K562 (cell line): Measurements from ENCODE around the gene RNF224. TPM values are rescaled to one million over a fixed set of nuclear protein-coding genes. Genes with fewer than 3 reads are reported as not detected.
A peak's percentile ranks its signal among the peaks of the same experiment; 100 is the strongest.

ENCODE experiments used
- ATF1 ChIP-seq, 2 experiments: fragments of 450-650 bp in 1 of 2; IDR thresholded peaks; 2 replicates each; pipeline ENCODE4 v1.6.1; 2016; ENCODE audit warnings: missing compliant biosample characterization in 1 of 2, missing genetic modification characterization in 1 of 2
- KDM1A ChIP-seq, 2 experiments: fragments of 450-650 bp; IDR thresholded peaks; 2 replicates each; pipeline ENCODE4 v1.6.1; 2016; ENCODE audit warnings: mild to moderate bottlenecking in 2 of 2
- KLF16 ChIP-seq: IDR thresholded peaks from 2 replicates; pipeline ENCODE4 v1.6.1; 2016; ENCODE audit warnings: antibody characterized with exemption
- MYC ChIP-seq, 2 experiments: fragments of 250-450 bp in 1 of 2; sonication (Bioruptor Pico) in 1 of 2; IDR thresholded peaks; 2 replicates each; pipeline versions ENCODE4 v1.5.1 to v1.6.1; 2012 to 2021; ENCODE audit warnings: low read depth in 2 of 2, borderline replicate concordance in 1 of 2, improper control_type of control experiment in 1 of 2, low read length in 1 of 2, mild to moderate bottlenecking in 1 of 2, moderate library complexity in 1 of 2
- NR4A1 ChIP-seq, 2 experiments: fragments of 250-450 bp in 1 of 2; fragments of 450-650 bp in 1 of 2; sonication (Bioruptor Pico) in 1 of 2; IDR thresholded peaks; 2 replicates each; pipeline versions ENCODE4 v1.4.0 to v1.6.1; 2016 to 2020; ENCODE audit warnings: mild to moderate bottlenecking in 2 of 2, missing compliant biosample characterization in 1 of 2, missing genetic modification characterization in 1 of 2, moderate library complexity in 1 of 2
- NRF1 ChIP-seq, 2 experiments: fragments of 450-650 bp; IDR thresholded peaks in 1 of 2; conservative IDR thresholded peaks in 1 of 2; 2 replicates each; pipeline ENCODE4 v1.6.1; 2014; ENCODE audit warnings: mild to moderate bottlenecking in 2 of 2
- SMARCA5 ChIP-seq: fragments of 450-650 bp; IDR thresholded peaks from 2 replicates; pipeline ENCODE4 v1.6.1; 2016
- TCF3 ChIP-seq: sonication (generic); formaldehyde crosslinking; IDR thresholded peaks from 2 replicates; pipeline ENCODE4 v1.4.0; 2020; ENCODE audit warnings: mild to moderate bottlenecking, missing genetic modification reagents
- TEAD2 ChIP-seq: fragments of 450-650 bp; IDR thresholded peaks from 2 replicates; pipeline ENCODE4 v1.6.1; 2016; ENCODE audit warnings: missing genetic modification characterization, control low read depth, missing compliant biosample characterization
- ZBTB17 ChIP-seq: fragments of 450-650 bp; formaldehyde crosslinking; IDR thresholded peaks from 2 replicates; pipeline ENCODE4 v1.4.0; 2020; ENCODE audit warnings: mild to moderate bottlenecking
- ZBTB7A ChIP-seq: IDR thresholded peaks from 2 replicates; pipeline ENCODE4 v1.6.1; 2011; ENCODE audit warnings: low read depth, mild to moderate bottlenecking, low read length, moderate library complexity, borderline replicate concordance; ENCODE audit not compliant: control insufficient read depth
- ZKSCAN1 ChIP-seq: fragments of 150-350 bp; IDR thresholded peaks from 2 replicates; pipeline ENCODE4 v1.6.1; 2016; ENCODE audit warnings: low read depth, low read length
- ZNF143 ChIP-seq: sonication (generic); formaldehyde crosslinking; IDR thresholded peaks from 2 replicates; pipeline ENCODE4 v1.9.0; 2022; ENCODE audit warnings: mild to moderate bottlenecking, missing genetic modification reagents
- ZNF778 ChIP-seq: fragments of 450-650 bp; formaldehyde crosslinking; IDR thresholded peaks from 2 replicates; pipeline ENCODE4 v1.4.0; 2020; ENCODE audit warnings: mild to moderate bottlenecking, moderate library complexity
- polyA plus RNA-seq, 8 experiments: library from polyadenylated mRNA; depleted of rRNA in 4 of 8; stranded (reverse) in 5 of 8; unstranded in 3 of 8; fragments of >200 nt; fragmentation: Nextera tagmentation in 2 of 8; fragmentation: Illumina TruSeq in 1 of 8; extraction: Ambion mirVana in 2 of 8; extraction: Trizol in 1 of 8; gene quantifications; 2 replicates each; pipeline versions ENCODE4 v1.2.1 to v1.2.3, GENCODE V29; 2011 to 2014; ENCODE audit warnings: inconsistent platforms in 1 of 8, missing spikeins in 1 of 8
- total RNA-seq, 7 experiments: library from RNA; depleted of rRNA in 6 of 7; stranded (reverse); fragments of >200 nt in 6 of 7; fragmentation: Illumina TruSeq in 2 of 7; extraction: Trizol in 2 of 7; gene quantifications; 2 replicates each; pipeline versions ENCODE4 v1.2.1 to v1.2.3, GENCODE V29; 2011 to 2021; ENCODE audit warnings: low replicate concordance in 1 of 7
- TF ChIP-seq, protein P1 (sequence below), 2 experiments: IDR thresholded peaks in 1 of 2; conservative IDR thresholded peaks in 1 of 2; 2 replicates each; pipeline ENCODE4 v1.6.1; 2016; ENCODE audit warnings: low read depth in 2 of 2, mild to moderate bottlenecking in 1 of 2, missing compliant biosample characterization in 1 of 2, missing genetic modification characterization in 1 of 2, moderate library complexity in 1 of 2
- TF ChIP-seq, protein P2 (sequence below): sonication (generic); formaldehyde crosslinking; IDR thresholded peaks from 2 replicates; pipeline ENCODE4 v1.8.1; 2023; ENCODE audit warnings: mild to moderate bottlenecking, missing genetic modification reagents
- TF ChIP-seq, protein P3 (sequence below): fragments of 450-650 bp; formaldehyde crosslinking; IDR thresholded peaks from 2 replicates; pipeline ENCODE4 v1.4.0; 2020; ENCODE audit warnings: mild to moderate bottlenecking, mixed read lengths
- TF ChIP-seq, protein P4 (sequence below), 3 experiments: fragments of 200-800 bp in 1 of 3; sonication (Bioruptor generic) in 1 of 3; sonication (generic) in 1 of 3; formaldehyde crosslinking in 1 of 3; IDR thresholded peaks; 2 replicates each; pipeline versions ENCODE4 v1.6.1 to v1.8.0; 2016 to 2022; ENCODE audit warnings: mild to moderate bottlenecking in 2 of 3, missing compliant biosample characterization in 2 of 3, missing genetic modification characterization in 2 of 3, missing genetic modification reagents in 1 of 3

The RNF224 gene
- total and polyA plus RNA-seq, 9 of the 15 experiments (the other 6 are each of a cell fraction or from before 2014, with no cell fraction given) = not detected

DNA sequence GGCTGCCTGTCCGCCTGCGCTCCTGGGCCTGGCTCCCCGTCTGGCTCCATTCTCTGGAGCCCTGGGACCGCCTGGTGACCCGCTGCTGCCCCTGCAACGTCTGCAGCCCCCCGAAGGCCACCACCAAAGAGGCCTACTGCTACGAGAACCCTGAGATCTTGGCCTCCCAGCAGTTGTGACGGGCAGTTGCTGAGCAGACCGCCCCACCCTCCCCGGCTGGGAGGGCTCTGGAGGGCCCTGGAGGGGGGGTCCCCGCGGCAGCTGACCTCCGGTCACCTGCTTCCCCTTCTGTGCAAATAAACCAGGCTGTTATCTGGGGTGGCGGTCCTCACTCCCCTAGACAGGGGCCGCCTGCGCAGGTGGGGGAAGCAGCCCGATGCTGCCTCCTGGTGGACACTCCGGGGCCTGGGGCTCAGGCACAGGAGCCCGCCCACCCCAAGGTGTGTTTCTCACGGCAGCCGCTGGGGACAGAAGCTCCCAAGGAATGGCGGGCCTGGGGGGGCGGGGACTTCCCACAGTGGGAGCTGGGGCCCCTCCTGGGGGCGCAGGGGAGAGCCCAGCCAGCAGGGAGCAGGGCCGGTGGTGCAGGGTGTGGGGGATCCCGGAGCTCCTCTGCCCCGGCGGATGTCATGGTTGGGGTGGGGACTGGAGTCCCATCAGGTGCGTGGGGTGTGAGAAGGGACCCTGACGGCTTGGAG lies 9.1 kb downstream of the RNF224 start (continued):
- TF ChIP-seq, protein P1, sequence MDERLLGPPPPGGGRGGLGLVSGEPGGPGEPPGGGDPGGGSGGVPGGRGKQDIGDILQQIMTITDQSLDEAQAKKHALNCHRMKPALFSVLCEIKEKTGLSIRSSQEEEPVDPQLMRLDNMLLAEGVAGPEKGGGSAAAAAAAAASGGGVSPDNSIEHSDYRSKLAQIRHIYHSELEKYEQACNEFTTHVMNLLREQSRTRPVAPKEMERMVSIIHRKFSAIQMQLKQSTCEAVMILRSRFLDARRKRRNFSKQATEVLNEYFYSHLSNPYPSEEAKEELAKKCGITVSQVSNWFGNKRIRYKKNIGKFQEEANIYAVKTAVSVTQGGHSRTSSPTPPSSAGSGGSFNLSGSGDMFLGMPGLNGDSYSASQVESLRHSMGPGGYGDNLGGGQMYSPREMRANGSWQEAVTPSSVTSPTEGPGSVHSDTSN (CRISPR knock-in tag; IDR thresholded peaks at IDR 0.05; ENCODE audit: low read depth) = no peak
- TF ChIP-seq, protein P1 (tag; conservative IDR thresholded peaks at IDR 0.05; ENCODE audit: low read depth) = no peak
- peak; percentile 48; the same call in 1 of the 2 replicates for TF ChIP-seq ZKSCAN1
- peak; percentile 72 for TF ChIP-seq MYC (IDR thresholded peaks at IDR 0.05; ENCODE audit: low read depth, low read length)
- no peak for TF ChIP-seq MYC (CRISPR knock-in tag; IDR thresholded peaks at IDR 0.05; ENCODE audit: borderline replicate concordance, low read depth)
- TF ChIP-seq KLF16 = peak; percentile 90
- TF ChIP-seq ZBTB17 (CRISPR knock-in tag) = 0 out of 2 replicates have a peak, but pooled peaks have one; percentile 13
- no peak for TF ChIP-seq KDM1A (IDR thresholded peaks at IDR 0.05)
- peak; percentile 91 for TF ChIP-seq TCF3 (CRISPR knock-in tag)
- no peak for TF ChIP-seq TEAD2 (tag)
- TF ChIP-seq NR4A1 (CRISPR knock-in tag; IDR thresholded peaks at IDR 0.05) = no peak
- peak; percentile 74; the same call in 1 of the 2 replicates for TF ChIP-seq NR4A1 (tag; IDR thresholded peaks at IDR 0.05)
- no peak for TF ChIP-seq ZNF778 (CRISPR knock-in tag)
- no peak for TF ChIP-seq ZNF143 (CRISPR knock-in tag)
- TF ChIP-seq, protein P2, sequence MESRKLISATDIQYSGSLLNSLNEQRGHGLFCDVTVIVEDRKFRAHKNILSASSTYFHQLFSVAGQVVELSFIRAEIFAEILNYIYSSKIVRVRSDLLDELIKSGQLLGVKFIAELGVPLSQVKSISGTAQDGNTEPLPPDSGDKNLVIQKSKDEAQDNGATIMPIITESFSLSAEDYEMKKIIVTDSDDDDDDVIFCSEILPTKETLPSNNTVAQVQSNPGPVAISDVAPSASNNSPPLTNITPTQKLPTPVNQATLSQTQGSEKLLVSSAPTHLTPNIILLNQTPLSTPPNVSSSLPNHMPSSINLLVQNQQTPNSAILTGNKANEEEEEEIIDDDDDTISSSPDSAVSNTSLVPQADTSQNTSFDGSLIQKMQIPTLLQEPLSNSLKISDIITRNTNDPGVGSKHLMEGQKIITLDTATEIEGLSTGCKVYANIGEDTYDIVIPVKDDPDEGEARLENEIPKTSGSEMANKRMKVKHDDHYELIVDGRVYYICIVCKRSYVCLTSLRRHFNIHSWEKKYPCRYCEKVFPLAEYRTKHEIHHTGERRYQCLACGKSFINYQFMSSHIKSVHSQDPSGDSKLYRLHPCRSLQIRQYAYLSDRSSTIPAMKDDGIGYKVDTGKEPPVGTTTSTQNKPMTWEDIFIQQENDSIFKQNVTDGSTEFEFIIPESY = peak; percentile 85
- TF ChIP-seq NRF1 (conservative IDR thresholded peaks at IDR 0.05 in 1 of 2, IDR thresholded peaks at IDR 0.05 in 1 of 2) = peak; percentile 89 to 91
- TF ChIP-seq SMARCA5 = peak; percentile 16; the same call in 1 of the 2 replicates
- TF ChIP-seq ZBTB7A = peak; percentile 97
- TF ChIP-seq, protein P3, sequence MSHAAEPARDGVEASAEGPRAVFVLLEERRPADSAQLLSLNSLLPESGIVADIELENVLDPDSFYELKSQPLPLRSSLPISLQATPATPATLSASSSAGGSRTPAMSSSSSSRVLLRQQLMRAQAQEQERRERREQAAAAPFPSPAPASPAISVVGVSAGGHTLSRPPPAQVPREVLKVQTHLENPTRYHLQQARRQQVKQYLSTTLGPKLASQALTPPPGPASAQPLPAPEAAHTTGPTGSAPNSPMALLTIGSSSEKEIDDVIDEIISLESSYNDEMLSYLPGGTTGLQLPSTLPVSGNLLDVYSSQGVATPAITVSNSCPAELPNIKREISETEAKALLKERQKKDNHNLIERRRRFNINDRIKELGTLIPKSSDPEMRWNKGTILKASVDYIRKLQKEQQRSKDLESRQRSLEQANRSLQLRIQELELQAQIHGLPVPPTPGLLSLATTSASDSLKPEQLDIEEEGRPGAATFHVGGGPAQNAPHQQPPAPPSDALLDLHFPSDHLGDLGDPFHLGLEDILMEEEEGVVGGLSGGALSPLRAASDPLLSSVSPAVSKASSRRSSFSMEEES = peak; percentile 60
- TF ChIP-seq, protein P4, sequence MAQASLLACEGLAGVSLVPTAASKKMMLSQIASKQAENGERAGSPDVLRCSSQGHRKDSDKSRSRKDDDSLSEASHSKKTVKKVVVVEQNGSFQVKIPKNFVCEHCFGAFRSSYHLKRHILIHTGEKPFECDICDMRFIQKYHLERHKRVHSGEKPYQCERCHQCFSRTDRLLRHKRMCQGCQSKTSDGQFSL (CRISPR knock-in tag; IDR thresholded peaks at IDR 0.05) = peak; percentile 96
- TF ChIP-seq, protein P4 (tag; IDR thresholded peaks at IDR 0.05) = peak in 1 of 2 experiments; percentile 89; a peak in 2 of 4 replicates
- no peak for TF ChIP-seq ATF1 (CRISPR knock-in tag; IDR thresholded peaks at IDR 0.05)
- peak; percentile 72 for TF ChIP-seq ATF1 (tag; IDR thresholded peaks at IDR 0.05)
